ENCODE data around the gene FABP1. TPM values are rescaled to one million over a fixed set of nuclear protein-coding genes. Genes with fewer than 3 reads are reported as not detected.
A peak's percentile ranks its signal among the peaks of the same experiment; 100 is the strongest.

The FABP1 gene
- total RNA-seq, 6 donors from 2014 or later: 0.67 to 1.0 TPM; not detected in 4

DNA sequence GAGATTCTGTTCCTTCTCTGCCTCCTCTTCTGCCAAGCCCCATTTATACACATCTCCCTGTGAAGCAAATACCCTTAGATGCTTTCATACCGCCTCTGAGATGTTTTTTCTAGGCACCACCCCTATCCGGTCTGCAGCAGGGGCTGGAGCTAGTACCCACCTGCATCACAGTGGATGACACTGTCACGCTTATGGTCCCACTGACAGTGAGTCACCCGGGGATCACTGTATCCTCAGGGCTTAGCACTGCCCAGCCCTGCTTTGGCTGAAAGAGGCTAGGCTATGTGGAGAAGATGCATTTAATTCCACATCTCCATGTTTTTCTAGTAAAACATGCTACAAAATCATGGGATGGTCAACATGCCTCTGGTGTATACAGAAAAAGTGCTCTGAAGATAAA, 9.9 kb downstream of the FABP1 start:
- no peak for TF ChIP-seq EP300 (IDR thresholded peaks at IDR 0.05)
- TF ChIP-seq, protein P1, sequence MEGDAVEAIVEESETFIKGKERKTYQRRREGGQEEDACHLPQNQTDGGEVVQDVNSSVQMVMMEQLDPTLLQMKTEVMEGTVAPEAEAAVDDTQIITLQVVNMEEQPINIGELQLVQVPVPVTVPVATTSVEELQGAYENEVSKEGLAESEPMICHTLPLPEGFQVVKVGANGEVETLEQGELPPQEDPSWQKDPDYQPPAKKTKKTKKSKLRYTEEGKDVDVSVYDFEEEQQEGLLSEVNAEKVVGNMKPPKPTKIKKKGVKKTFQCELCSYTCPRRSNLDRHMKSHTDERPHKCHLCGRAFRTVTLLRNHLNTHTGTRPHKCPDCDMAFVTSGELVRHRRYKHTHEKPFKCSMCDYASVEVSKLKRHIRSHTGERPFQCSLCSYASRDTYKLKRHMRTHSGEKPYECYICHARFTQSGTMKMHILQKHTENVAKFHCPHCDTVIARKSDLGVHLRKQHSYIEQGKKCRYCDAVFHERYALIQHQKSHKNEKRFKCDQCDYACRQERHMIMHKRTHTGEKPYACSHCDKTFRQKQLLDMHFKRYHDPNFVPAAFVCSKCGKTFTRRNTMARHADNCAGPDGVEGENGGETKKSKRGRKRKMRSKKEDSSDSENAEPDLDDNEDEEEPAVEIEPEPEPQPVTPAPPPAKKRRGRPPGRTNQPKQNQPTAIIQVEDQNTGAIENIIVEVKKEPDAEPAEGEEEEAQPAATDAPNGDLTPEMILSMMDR (IDR thresholded peaks at IDR 0.05): no peak
- H3K36me3 ChIP-seq: no peaks in the 10 kb centered on the region
- H3K4me1 ChIP-seq: no peaks in the 10 kb centered on the region
- no peaks in the 10 kb centered on the region for H3K27me3 ChIP-seq
- no peak for DNase-seq
- no peak overlapping the region for H3K4me3 ChIP-seq
- H3K27ac ChIP-seq: no peak overlapping the region
- WGBS, 2 donors: 89 to 94% methylated on average over 4 of the region's 4 CpGs
- H3K9me3 ChIP-seq: no peaks in the 10 kb centered on the region
- ATAC-seq (ENCODE audit: low FRiP score in 2 of 2): no peak

DNA sequence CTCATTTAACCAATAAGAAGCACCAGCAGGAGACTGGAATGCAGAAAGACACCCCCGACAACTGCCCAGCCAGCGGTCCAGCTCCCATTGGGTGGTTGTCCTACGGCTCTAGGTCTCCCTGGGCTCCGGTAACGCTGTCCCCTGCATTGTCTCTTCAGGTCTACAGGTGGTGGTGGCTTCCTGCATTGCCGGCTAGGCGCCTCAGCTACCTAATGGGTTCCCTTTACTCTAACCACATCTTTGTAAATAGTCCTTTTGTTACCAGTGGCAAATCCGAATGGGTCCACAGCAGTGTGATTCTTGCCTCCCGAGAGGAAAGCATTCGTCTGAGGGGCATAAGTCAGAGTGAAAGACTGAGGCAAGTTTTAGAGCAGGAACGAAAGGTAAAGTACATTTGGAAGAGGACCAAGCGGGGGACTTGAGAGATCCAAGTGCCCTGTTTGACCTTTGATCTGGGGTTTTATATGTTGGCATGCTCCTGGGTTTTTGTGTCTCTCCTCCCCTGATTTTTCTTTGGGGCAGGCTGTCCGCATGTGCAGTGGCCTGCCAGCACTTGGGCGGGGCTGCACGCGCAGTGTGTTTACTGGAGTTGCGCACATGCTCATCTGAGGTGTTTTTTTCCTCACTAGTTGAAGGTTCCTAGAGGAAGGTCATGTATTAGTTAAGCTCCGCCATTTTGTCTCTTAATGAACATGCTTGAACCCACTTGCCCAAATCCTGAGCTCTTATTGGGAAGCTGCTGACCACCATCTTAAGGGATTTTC, 11.0 kb downstream of the FABP1 start:
- H3K27me3 ChIP-seq: no peaks in the 10 kb centered on the region
- H3K9me3 ChIP-seq: no peaks in the 10 kb centered on the region
- DNase-seq (peak in 1 of 2 donors; percentile 51), ATAC-seq (ENCODE audit: low FRiP score in 2 of 2) (no peak)
- TF ChIP-seq POLR2AphosphoS5 (IDR thresholded peaks at IDR 0.05): no peak
- TF ChIP-seq, protein P1 (IDR thresholded peaks at IDR 0.05): no peak
- TF ChIP-seq POLR2A (IDR thresholded peaks at IDR 0.05): no peak
- TF ChIP-seq EP300 (IDR thresholded peaks at IDR 0.05): no peak
- no peak overlapping the region for H3K4me3 ChIP-seq
- no peaks in the 10 kb centered on the region for H3K36me3 ChIP-seq
- no peak overlapping the region for H3K27ac ChIP-seq
- 90 to 92% methylated on average over 18 of the region's 18 CpGs for WGBS, 2 donors
- no peaks in the 10 kb centered on the region for H3K4me1 ChIP-seq

DNA sequence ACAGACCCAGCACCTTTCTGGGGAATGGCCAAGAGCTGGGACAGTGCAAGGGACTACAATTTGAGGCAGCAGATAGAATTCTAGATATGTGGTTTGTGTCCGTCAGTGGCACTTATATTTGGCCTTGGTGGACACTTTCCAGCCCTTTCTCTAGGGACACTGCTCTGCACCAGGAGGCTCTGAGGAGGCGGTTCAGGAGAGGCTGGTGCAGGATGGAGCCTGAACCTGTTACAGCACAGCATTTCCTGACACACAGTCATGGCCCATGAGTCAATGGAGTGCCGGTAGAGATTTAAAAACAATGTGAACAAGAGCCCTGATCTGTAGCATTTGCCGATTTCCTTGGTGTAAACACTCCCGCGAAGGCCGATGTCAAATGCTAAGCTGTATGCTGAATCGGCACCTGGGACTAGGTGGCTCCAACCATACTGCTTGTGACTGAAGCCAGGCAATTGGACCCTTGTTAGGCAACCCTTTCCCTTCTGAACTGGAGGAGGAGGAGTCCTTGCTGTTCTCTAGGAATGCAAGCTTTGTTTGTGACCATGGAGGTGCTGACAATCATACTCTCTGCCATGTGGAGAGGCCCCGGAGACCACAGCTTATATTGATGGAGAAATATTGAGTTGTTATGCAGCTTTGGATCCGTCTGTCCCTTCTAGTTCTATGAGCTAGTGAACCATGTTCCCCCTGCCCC, 11.9 kb downstream of the FABP1 start:
- H3K36me3 ChIP-seq: no peaks in the 10 kb centered on the region
- TF ChIP-seq EP300 (IDR thresholded peaks at IDR 0.05) (no peak), POLR2A (IDR thresholded peaks at IDR 0.05) (no peak), POLR2AphosphoS5 (IDR thresholded peaks at IDR 0.05) (no peak)
- TF ChIP-seq, protein P1 (IDR thresholded peaks at IDR 0.05): no peak
- no peak for ATAC-seq (ENCODE audit: low FRiP score in 2 of 2)
- H3K4me3 ChIP-seq: no peak overlapping the region
- H3K27ac ChIP-seq: no peak overlapping the region
- DNase-seq: no peak
- WGBS, 2 donors: 89 to 91% methylated on average over 10 of the region's 10 CpGs
- H3K27me3 ChIP-seq: no peaks in the 10 kb centered on the region
- H3K4me1 ChIP-seq: no peaks in the 10 kb centered on the region
- no peaks in the 10 kb centered on the region for H3K9me3 ChIP-seq

DNA sequence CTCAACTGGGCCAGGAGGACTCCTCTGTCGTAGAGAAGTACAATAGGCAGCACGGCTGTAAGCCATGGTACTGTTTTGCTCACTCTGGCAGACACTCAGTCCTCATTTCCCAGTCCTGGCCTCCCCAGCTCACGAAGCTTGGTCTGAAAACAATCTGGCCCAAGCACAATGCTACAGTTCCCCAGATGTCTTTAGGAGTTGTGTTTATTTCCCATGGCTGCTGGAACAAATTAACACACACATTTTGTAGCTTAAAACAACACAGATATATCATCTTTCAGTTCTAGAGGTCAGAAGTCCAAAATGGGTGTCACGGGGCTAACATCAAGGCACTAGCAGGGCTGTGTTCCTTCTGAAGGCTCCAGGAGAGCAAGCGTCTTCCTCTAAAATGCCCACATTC, 13.0 kb downstream of the FABP1 start:
- no peaks in the 10 kb centered on the region for H3K9me3 ChIP-seq
- DNase-seq (no peak), ATAC-seq (ENCODE audit: low FRiP score in 2 of 2) (no peak)
- WGBS, 2 donors: 56 to 66% methylated on average over 5 of the region's 5 CpGs
- no peak overlapping the region for H3K27ac ChIP-seq
- TF ChIP-seq POLR2AphosphoS5 (IDR thresholded peaks at IDR 0.05): no peak
- TF ChIP-seq, protein P1 (IDR thresholded peaks at IDR 0.05): no peak
- no peak for TF ChIP-seq POLR2A (IDR thresholded peaks at IDR 0.05)
- TF ChIP-seq EP300 (IDR thresholded peaks at IDR 0.05): no peak
- H3K4me3 ChIP-seq: no peak overlapping the region
- no peaks in the 10 kb centered on the region for H3K27me3 ChIP-seq
- H3K4me1 ChIP-seq: no peaks in the 10 kb centered on the region
- no peaks in the 10 kb centered on the region for H3K36me3 ChIP-seq

Data from upper lobe of left lung (tissue), 6 donors.